Keratinocyte (primary cell): ENCODE data around the gene SRD5A3. TPM values are rescaled to one million over a fixed set of nuclear protein-coding genes. Genes with fewer than 3 reads are reported as not detected.

Experiments used
- DNase-seq: peaks from one replicate; pipeline ENCODE4 v3.0.0-alpha.2; 2011; ENCODE audit warnings: low read depth, missing footprints, low spot score
- FAIRE-seq: peaks from 2 replicates; lab custom pipeline; 2011; peaks lifted over from hg19 to GRCh38; lab: Jason Lieb, UNC
- H2AFZ ChIP-seq: 2 replicates; pipeline ENCODE4 v1.6.0; 2012; ENCODE audit warnings: low read length, control low read depth, inconsistent platforms; ENCODE audit not compliant: control insufficient read depth
- H3K27ac ChIP-seq: 2 replicates; pipeline ENCODE4 v1.5.1; 2011; ENCODE audit warnings: low read length; ENCODE audit not compliant: control insufficient read depth, insufficient read depth
- H3K27me3 ChIP-seq: 3 replicates; pipeline ENCODE4 v1.6.0; 2011; ENCODE audit warnings: low read length; ENCODE audit not compliant: control insufficient read depth, insufficient read depth; ENCODE audit errors: extremely low read depth
- H3K36me3 ChIP-seq, 2 experiments: 2 replicates in 1 of 2; 3 replicates in 1 of 2; pipeline ENCODE4 v1.5.1; 2011; ENCODE audit warnings: low read length in 2 of 2, mild to moderate bottlenecking in 1 of 2; ENCODE audit not compliant: control insufficient read depth in 2 of 2, insufficient read depth in 2 of 2; ENCODE audit errors: extremely low read depth in 1 of 2
- H3K4me1 ChIP-seq: 3 replicates; pipeline ENCODE4 v1.5.1; 2011; ENCODE audit warnings: low read length; ENCODE audit not compliant: control insufficient read depth, insufficient read depth; ENCODE audit errors: extremely low read depth
- H3K4me2 ChIP-seq: 3 replicates; pipeline ENCODE4 v1.6.0; 2011; ENCODE audit warnings: low read depth, low read length; ENCODE audit not compliant: control insufficient read depth, insufficient read depth; ENCODE audit errors: extremely low read depth
- H3K4me3 ChIP-seq, 3 experiments: fragments of 200-600 bp in 1 of 3; sonication (generic) in 1 of 3; 2 replicates in 2 of 3; 3 replicates in 1 of 3; pipeline ENCODE4 v1.5.1; 2011 to 2016; ENCODE audit warnings: low read length in 3 of 3, mild to moderate bottlenecking in 3 of 3, control low read depth in 2 of 3, inconsistent platforms in 1 of 3, low read depth in 1 of 3, mixed read lengths in 1 of 3, mixed run types in 1 of 3, moderate library complexity in 1 of 3; ENCODE audit not compliant: control insufficient read depth in 2 of 3, insufficient read depth in 2 of 3; ENCODE audit errors: extremely low read depth in 1 of 3
- H3K79me2 ChIP-seq: 2 replicates; pipeline ENCODE4 v1.6.0; 2012; ENCODE audit warnings: low read length; ENCODE audit not compliant: control insufficient read depth, insufficient read depth
- H3K9ac ChIP-seq: 3 replicates; pipeline ENCODE4 v1.6.0; 2011; ENCODE audit warnings: low read length; ENCODE audit not compliant: control insufficient read depth, insufficient read depth; ENCODE audit errors: extremely low read depth
- H3K9me1 ChIP-seq: 3 replicates; pipeline ENCODE4 v1.6.0; 2011; ENCODE audit warnings: low read length; ENCODE audit not compliant: control insufficient read depth, insufficient read depth; ENCODE audit errors: extremely low read depth
- H3K9me3 ChIP-seq: 2 replicates; pipeline ENCODE4 v1.5.1; 2012; ENCODE audit warnings: low read depth, low read length; ENCODE audit not compliant: control insufficient read depth
- H4K20me1 ChIP-seq: 3 replicates; pipeline ENCODE4 v1.6.0; 2011; ENCODE audit warnings: low read length; ENCODE audit not compliant: control insufficient read depth, insufficient read depth; ENCODE audit errors: extremely low read depth
- CTCF ChIP-seq, 3 experiments: IDR thresholded peaks in 1 of 3; conservative IDR thresholded peaks in 1 of 3; optimal IDR thresholded peaks in 1 of 3; 2 replicates in 2 of 3; 3 replicates in 1 of 3; pipeline versions ENCODE3 to v1.5.1; 2011; ENCODE audit warnings: low read length in 3 of 3, mild to moderate bottlenecking in 3 of 3, moderate library complexity in 2 of 3, control low read depth in 1 of 3, inconsistent platforms in 1 of 3; ENCODE audit not compliant: insufficient read depth in 2 of 3; ENCODE audit errors: extremely low read depth in 1 of 3
- EZH2 ChIP-seq: IDR thresholded peaks from one replicate; pipeline ENCODE4 v1.6.1; 2012; ENCODE audit warnings: inconsistent platforms, mild to moderate bottlenecking, low read length, moderate library complexity
- dilution Hi-C: fragments of 300-500 bp; cut with MboI; formaldehyde crosslinking; loops from one replicate; pipeline ENCODE4 v1.7.0; 2020; ENCODE audit warnings: low sequenced_read_pairs; ENCODE audit not compliant: extremely low pct_ligation_motif_present
- polyA plus RNA-seq, 5 experiments: library from polyadenylated mRNA; depleted of rRNA in 3 of 5; stranded (reverse) in 3 of 5; stranded (forward) in 1 of 5; unstranded in 1 of 5; fragments of >200 nt; gene quantifications; 1 replicate in 1 of 5; 2 replicates in 3 of 5; 3 replicates in 1 of 5; pipeline versions ENCODE4 v1.2.1 to v1.2.3, GENCODE V29; 2011 to 2012; ENCODE audit warnings: missing spikeins in 2 of 5, low read depth in 1 of 5, low replicate concordance in 1 of 5

The SRD5A3 gene
- polyA plus RNA-seq, 1 donor (not counting 4 experiments of a cell fraction or from before 2014, with no cell fraction given): 15.6 TPM

GRCh38 chr4:55323375-55323774 is 22.7 kb upstream of the SRD5A3 start:
- no peak for FAIRE-seq
- DNase-seq: no peak
- Histone ChIP-seq H3K4me3 (no peak overlapping the region), H4K20me1 (no peaks in the 10 kb centered on the region), H3K79me2 (no peaks in the 10 kb centered on the region), H2AFZ (no peak overlapping the region), H3K9me3 (no peaks in the 10 kb centered on the region), H3K9ac (no peak overlapping the region), H3K4me2 (no peak overlapping the region), H3K27ac (no peak overlapping the region), H3K9me1 (no peaks in the 10 kb centered on the region), H3K4me1 (no peaks in the 10 kb centered on the region), H3K36me3 (no peaks in the 10 kb centered on the region), H3K27me3 (no peaks in the 10 kb centered on the region)
- TF ChIP-seq CTCF (optimal IDR thresholded peaks at IDR 0.05 in 1 of 3, IDR thresholded peaks at IDR 0.05 in 1 of 3, conservative IDR thresholded peaks at IDR 0.05 in 1 of 3; ENCODE audit: extremely low read depth in 1 of 3, insufficient read depth in 2 of 3, low read length in 3 of 3) (no peak), EZH2 (no peak)
- dilution Hi-C loops: loop anchor here (25.0 kb wide), 1 partner anchor 311 kb away; no protein-coding TSS in a partner anchor

- Histone ChIP-seq H3K79me2 (no peaks in the 10 kb centered on the region), H3K36me3 (no peaks in the 10 kb centered on the region), H3K27ac (no peak overlapping the region), H2AFZ (no peak overlapping the region), H3K4me3 (no peak overlapping the region), H3K9me1 (no peaks in the 10 kb centered on the region), H3K27me3 (no peaks in the 10 kb centered on the region), H3K4me1 (no peaks in the 10 kb centered on the region), H3K9ac (no peak overlapping the region), H3K4me2 (no peak overlapping the region), H4K20me1 (no peaks in the 10 kb centered on the region), H3K9me3 (no peaks in the 10 kb centered on the region)
- no peak for TF ChIP-seq EZH2
- no peak for TF ChIP-seq CTCF (optimal IDR thresholded peaks at IDR 0.05 in 1 of 3, IDR thresholded peaks at IDR 0.05 in 1 of 3, conservative IDR thresholded peaks at IDR 0.05 in 1 of 3; ENCODE audit: extremely low read depth in 1 of 3, insufficient read depth in 2 of 3, low read length in 3 of 3)
- dilution Hi-C loops: no loop called here
- DNase-seq (no peak), FAIRE-seq (no peak)
These were observed 19.4 kb upstream of the SRD5A3 start for GRCh38 chr4:55326629-55327028.
